Activated gamma-delta T cell (primary cell): ENCODE measurements around the gene MAST3.

Experiments
- DNase-seq: peaks from one replicate; lab custom pipeline; 2025; lab: John Stamatoyannopoulos, UW

The MAST3 gene

GRCh38 chr19:18190278-18190677 is 92.7 kb downstream of the MAST3 start:
- DNase-seq: no peak

DNA sequence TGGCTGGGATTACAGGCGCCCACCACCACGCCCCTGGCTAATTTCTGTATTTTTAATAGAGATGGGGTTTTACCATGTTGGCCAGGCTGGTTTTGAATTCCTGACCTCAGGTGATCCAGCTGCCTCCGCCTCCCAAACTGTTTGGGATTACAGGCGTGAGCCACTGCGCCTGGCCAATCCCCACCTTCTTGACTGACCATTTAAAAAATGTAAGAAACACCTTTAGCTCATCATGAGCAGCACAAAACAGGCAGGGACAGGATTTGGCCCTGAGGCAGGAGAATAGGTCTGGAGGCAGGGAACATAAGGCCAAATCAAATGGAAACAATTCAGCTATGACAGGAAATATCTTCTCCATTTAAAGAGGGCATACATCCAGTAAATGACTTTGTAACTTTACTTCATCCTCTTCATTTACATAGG is 94.1 kb downstream of the MAST3 start:
- no peak for DNase-seq

DNA sequence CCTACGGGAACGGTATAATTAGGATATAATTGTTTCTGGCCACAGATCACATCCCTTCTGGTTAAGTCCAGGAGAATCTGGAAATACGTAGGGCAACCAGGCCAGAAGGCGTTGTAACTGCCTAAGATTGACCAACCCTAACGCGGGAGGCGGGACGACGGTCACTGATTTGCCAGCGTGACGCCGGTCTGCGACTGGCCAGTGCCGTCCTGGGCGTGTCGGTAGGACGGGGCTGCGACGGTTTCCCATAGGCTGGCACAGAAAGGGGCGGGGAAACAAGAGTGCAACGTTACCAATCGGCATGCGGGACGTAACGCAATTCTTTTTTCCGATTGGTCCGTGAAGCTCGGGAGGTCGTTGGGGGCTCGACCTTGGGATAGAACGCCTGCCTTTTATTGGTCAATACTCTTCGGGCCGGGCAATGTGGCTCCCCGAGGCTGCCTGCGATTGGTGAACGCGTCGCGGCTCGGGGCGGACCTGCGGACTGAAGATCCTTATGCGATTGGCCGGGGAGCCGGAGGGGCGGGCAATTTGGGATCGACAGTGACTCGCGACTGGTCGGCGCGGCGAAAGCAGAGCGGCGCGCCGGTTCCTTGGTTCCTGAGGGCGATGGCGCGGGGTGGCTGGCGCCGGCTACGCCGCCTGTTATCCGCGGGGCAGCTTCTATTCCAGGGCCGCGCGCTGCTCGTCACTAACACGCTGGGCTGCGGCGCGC is 95.3 kb downstream of the MAST3 start, which contains the start of gene MPV17L2:
MPV17L2 (plus strand) TSS at position 546 of the 715 bp plus-strand sequence; CDS start at position 610, 64 bp downstream.
- peak; percentile 97 for DNase-seq

DNA sequence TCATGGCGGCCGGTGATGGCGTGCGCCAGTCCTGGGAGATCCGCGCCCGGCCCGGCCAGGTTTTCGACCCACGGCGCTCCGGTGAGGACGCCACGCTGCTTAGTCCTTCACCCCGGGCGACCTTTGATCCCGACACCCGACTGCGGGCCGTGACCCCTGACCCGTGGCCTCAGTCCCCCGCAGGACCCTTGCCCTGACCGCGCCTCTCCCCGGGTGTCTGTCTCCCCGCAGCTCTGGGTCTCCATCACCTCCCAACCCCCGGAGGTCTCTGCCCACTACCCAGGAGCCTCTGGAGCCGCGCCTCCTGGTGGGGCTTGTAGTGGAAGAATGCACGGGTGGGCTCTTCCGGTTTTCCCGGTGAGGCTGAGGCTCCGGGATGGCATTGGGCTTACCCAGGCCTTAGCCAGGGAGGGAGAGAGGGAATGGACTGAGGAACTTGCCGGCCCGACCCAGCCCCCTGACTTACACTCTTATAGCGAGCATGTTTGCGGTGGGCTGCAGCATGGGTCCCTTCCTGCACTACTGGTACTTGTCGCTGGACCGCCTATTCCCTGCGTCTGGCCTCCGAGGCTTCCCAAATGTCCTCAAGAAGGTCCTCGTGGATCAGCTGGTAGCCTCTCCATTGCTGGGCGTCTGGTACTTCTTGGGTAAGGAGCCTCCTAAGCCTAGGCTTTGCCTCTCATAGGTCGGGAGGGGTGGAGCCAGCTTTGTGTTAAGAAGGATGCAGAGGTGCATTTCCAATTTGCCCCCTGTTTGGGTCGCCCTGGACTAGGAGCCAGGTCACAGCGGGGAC is 96.0 kb downstream of the MAST3 start:
- no peak for DNase-seq

- no peak for DNase-seq
Measured at GRCh38 chr19:18194181-18194530, 96.6 kb downstream of the MAST3 start.

DNA sequence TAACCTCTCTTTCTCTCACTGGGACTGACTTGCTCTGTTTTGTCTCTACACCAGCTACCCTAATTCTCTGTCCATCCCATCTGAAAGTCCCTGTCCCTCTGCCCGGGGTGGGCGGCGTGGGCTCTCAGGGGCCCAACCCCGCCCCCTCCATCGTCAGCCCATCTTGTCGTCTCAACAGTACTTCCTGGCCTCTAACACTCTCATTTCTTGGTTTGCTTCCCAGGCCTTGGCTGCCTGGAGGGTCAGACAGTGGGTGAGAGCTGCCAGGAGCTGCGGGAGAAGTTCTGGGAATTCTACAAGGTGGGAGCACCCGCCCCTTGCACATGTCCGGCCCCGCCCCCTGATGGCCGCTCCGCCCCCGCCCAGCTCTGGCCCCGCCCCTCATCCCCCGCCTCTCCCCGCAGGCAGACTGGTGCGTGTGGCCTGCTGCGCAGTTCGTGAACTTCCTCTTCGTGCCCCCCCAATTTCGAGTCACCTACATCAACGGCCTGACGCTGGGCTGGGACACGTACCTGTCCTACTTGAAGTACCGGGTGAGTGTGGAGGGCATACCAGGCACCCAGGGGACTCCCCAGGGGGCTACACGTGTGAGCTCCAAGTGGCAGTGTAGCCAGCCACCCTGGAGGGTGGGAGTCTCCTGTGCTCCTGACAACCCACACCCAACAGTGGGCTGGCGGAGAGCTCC is 97.1 kb downstream of the MAST3 start:
- no peak for DNase-seq

- DNase-seq: no peak
Measured at GRCh38 chr19:18196511-18196845, 98.9 kb downstream of the MAST3 start.

DNA sequence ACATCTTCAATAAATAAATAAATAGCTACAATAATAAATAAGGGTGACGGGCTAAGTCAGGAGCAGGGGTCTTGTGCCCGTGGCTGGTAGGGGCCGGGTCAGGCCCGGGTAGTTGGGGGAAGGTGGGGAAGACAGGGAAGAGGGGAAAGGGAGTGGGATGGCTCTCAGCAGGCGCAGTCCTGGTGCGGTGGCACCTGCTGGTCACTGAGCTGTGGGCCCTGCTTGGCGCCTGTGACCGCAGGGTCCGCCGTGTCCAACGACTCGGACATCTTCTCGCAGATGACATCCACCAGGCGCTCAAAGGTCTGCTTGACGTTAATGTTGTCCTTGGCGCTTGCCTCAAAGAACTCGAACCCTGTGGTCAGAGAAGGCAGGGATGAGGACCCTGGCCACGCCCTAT is 99.7 kb downstream of the MAST3 start:
- no peak for DNase-seq

- no peak for DNase-seq
Measured at GRCh38 chr19:18197941-18198340, 100.4 kb downstream of the MAST3 start.

DNA sequence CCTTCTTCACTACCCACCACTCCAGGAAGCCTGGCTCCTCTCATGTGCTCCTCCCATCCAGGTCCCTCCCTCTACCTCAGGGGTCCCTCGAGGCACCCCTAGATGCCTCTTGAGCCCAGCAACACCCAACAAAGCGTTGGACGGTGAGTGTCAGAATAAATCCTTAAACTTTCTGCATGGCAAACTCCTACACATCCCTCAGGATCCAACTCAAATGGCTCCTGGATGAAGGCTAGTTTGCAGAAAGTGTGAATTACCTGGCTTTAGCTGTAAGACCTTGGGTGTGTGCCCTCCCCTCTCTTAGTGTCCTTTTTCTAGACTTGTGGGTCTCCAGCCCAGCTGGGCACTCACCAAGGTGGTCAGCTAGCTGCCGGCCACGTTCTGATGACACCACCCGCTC is 100.8 kb downstream of the MAST3 start:
- DNase-seq: no peak
